H9 (cell line): ENCODE data around the gene C2orf92. TPM values are rescaled to one million over a fixed set of nuclear protein-coding genes. Genes with fewer than 3 reads are reported as not detected.

Source experiments
- DNase-seq: peaks from one replicate; pipeline ENCODE4 v3.0.0-alpha.2; 2017
- H2AFZ ChIP-seq: one replicate; pipeline ENCODE4 v1.6.1; 2013; ENCODE audit warnings: mild to moderate bottlenecking, low read length, control low read depth, moderate library complexity
- H2AK5ac ChIP-seq: 2 replicates; pipeline ENCODE4 v1.6.1; 2013; ENCODE audit warnings: low read length, control low read depth, mixed read lengths; ENCODE audit not compliant: insufficient read length
- H2BK120ac ChIP-seq: one replicate; pipeline ENCODE4 v1.6.1; 2013; ENCODE audit warnings: low read depth, mild to moderate bottlenecking, low read length, control low read depth, inconsistent platforms; ENCODE audit not compliant: poor library complexity, severe bottlenecking
- H2BK12ac ChIP-seq: 2 replicates; pipeline ENCODE4 v1.6.1; 2013; ENCODE audit warnings: low read length, control low read depth, mixed read lengths, low read depth; ENCODE audit not compliant: insufficient read length
- H2BK15ac ChIP-seq: 2 replicates; pipeline ENCODE4 v1.6.1; 2013; ENCODE audit warnings: low read depth, low read length, control low read depth
- H2BK20ac ChIP-seq: one replicate; pipeline ENCODE4 v1.6.1; 2013; ENCODE audit warnings: low read depth, mild to moderate bottlenecking, low read length, control low read depth, inconsistent platforms; ENCODE audit not compliant: poor library complexity, severe bottlenecking
- H2BK5ac ChIP-seq: 2 replicates; pipeline ENCODE4 v1.6.1; 2013; ENCODE audit warnings: low read length, control low read depth, mixed read lengths; ENCODE audit not compliant: insufficient read length
- H3K14ac ChIP-seq: 2 replicates; pipeline ENCODE4 v1.6.1; 2013; ENCODE audit warnings: low read length, control low read depth; ENCODE audit not compliant: insufficient read depth
- H3K18ac ChIP-seq: 2 replicates; pipeline ENCODE4 v1.6.1; 2013; ENCODE audit warnings: low read depth, mild to moderate bottlenecking, mixed read lengths, low read length, control low read depth; ENCODE audit not compliant: insufficient read length
- H3K23ac ChIP-seq: 2 replicates; pipeline ENCODE4 v1.6.1; 2013; ENCODE audit warnings: low read length, control low read depth, mixed read lengths, low read depth; ENCODE audit not compliant: insufficient read length
- H3K23me2 ChIP-seq: 2 replicates; pipeline ENCODE4 v1.6.1; 2013; ENCODE audit warnings: low read depth, mild to moderate bottlenecking, mixed read lengths, low read length, control low read depth; ENCODE audit not compliant: insufficient read length, poor library complexity, severe bottlenecking
- H3K27ac ChIP-seq: 2 replicates; pipeline ENCODE4 v1.5.1; 2013; ENCODE audit warnings: low read length, control low read depth, mixed read lengths, low read depth; ENCODE audit not compliant: insufficient read length
- H3K27me3 ChIP-seq: 2 replicates; pipeline ENCODE4 v1.6.1; 2013; ENCODE audit warnings: low read length, control low read depth, inconsistent platforms; ENCODE audit not compliant: insufficient read depth
- H3K4ac ChIP-seq: 2 replicates; pipeline ENCODE4 v1.6.1; 2013; ENCODE audit warnings: low read depth, mild to moderate bottlenecking, control low read depth, inconsistent platforms, low read length, moderate library complexity
- H3K4me1 ChIP-seq: 2 replicates; pipeline ENCODE4 v1.6.1; 2013; ENCODE audit warnings: low read length, control low read depth, inconsistent platforms; ENCODE audit not compliant: insufficient read depth
- H3K4me2 ChIP-seq: 2 replicates; pipeline ENCODE4 v1.6.1; 2013; ENCODE audit warnings: low read length, control low read depth, mixed read lengths; ENCODE audit not compliant: insufficient read length, insufficient read depth
- H3K56ac ChIP-seq: 2 replicates; pipeline ENCODE4 v1.6.1; 2013; ENCODE audit warnings: low read depth, mild to moderate bottlenecking, mixed read lengths, low read length, control low read depth; ENCODE audit not compliant: insufficient read length
- H3K79me1 ChIP-seq: 2 replicates; pipeline ENCODE4 v1.6.1; 2013; ENCODE audit warnings: low read depth, mild to moderate bottlenecking, moderate library complexity, low read length, control low read depth, inconsistent platforms; ENCODE audit not compliant: insufficient read depth, poor library complexity, severe bottlenecking
- H3K79me2 ChIP-seq: 2 replicates; pipeline ENCODE4 v1.6.1; 2013; ENCODE audit warnings: low read length, control low read depth, inconsistent platforms; ENCODE audit not compliant: insufficient read depth
- H3K9ac ChIP-seq: 2 replicates; pipeline ENCODE4 v1.6.1; 2013; ENCODE audit warnings: low read length, control low read depth, mixed read lengths; ENCODE audit not compliant: insufficient read length; ENCODE audit errors: extremely low read depth
- H3K9me3 ChIP-seq: one replicate; pipeline ENCODE4 v1.6.1; 2013; ENCODE audit warnings: low read depth, low read length, inconsistent platforms; ENCODE audit not compliant: control insufficient read depth
- H3T11ph ChIP-seq: one replicate; pipeline ENCODE4 v1.6.1; 2013; ENCODE audit warnings: mild to moderate bottlenecking, low read length, control low read depth, inconsistent platforms
- H4K20me1 ChIP-seq: one replicate; pipeline ENCODE4 v1.6.1; 2013; ENCODE audit not compliant: control insufficient read depth, insufficient read length, insufficient read depth
- H4K5ac ChIP-seq: 2 replicates; pipeline ENCODE4 v1.6.1; 2013; ENCODE audit warnings: low read depth, mild to moderate bottlenecking, mixed read lengths, low read length, control low read depth; ENCODE audit not compliant: insufficient read length
- H4K8ac ChIP-seq: replicated peaks from 2 replicates; pipeline ENCODE4 v1.6.1; 2013; ENCODE audit warnings: low read length, control low read depth, mixed read lengths, low read depth; ENCODE audit not compliant: insufficient read length
- H4K91ac ChIP-seq: 2 replicates; pipeline ENCODE4 v1.6.1; 2013; ENCODE audit warnings: low read depth, mild to moderate bottlenecking, moderate library complexity, mixed read lengths, low read length, control low read depth; ENCODE audit not compliant: insufficient read length
- H3K27ac Mint-ChIP-seq, 3 experiments: 2 replicates in 2 of 3; 3 replicates in 1 of 3; pipeline ENCODE4 v1.8.0; 2020 to 2021; ENCODE audit warnings: mixed read lengths in 3 of 3, mild to moderate bottlenecking in 1 of 3, moderate library complexity in 1 of 3
- H3K27me3 Mint-ChIP-seq: 2 replicates; pipeline ENCODE4 v1.8.0; 2021; ENCODE audit warnings: low read depth, mild to moderate bottlenecking, moderate library complexity, mixed read lengths
- H3K36me3 Mint-ChIP-seq, 3 experiments: 2 replicates in 2 of 3; 3 replicates in 1 of 3; pipeline ENCODE4 v1.8.0; 2020 to 2021; ENCODE audit warnings: low read depth in 3 of 3, mixed read lengths in 3 of 3; ENCODE audit not compliant: insufficient read depth in 1 of 3
- H3K4me1 Mint-ChIP-seq, 2 experiments: 2 replicates each; pipeline ENCODE4 v1.8.0; 2020; ENCODE audit warnings: mixed read lengths in 2 of 2
- H3K4me3 Mint-ChIP-seq, 2 experiments: 2 replicates in 1 of 2; 3 replicates in 1 of 2; pipeline ENCODE4 v1.8.0; 2020 to 2021; ENCODE audit warnings: mild to moderate bottlenecking in 2 of 2, mixed read lengths in 2 of 2, moderate library complexity in 1 of 2
- H3K9me3 Mint-ChIP-seq, 2 experiments: 2 replicates in 1 of 2; 3 replicates in 1 of 2; pipeline ENCODE4 v1.8.0; 2020; ENCODE audit warnings: mild to moderate bottlenecking in 2 of 2, mixed read lengths in 2 of 2, moderate library complexity in 1 of 2
- CTCF ChIP-seq: fragments of 200-600 bp; sonication (generic); conservative IDR thresholded peaks from 3 replicates; pipeline ENCODE4 v1.8.0; 2021; ENCODE audit warnings: antibody characterized with exemption, mild to moderate bottlenecking
- WGBS: extraction: QIAGEN DNeasy Blood & Tissue Kit; methylation state at CpG from one replicate; pipeline ENCODE4 v1.1.7; 2013; ENCODE audit warnings: missing lambda C conversion rate, low lambda C conversion rate, mixed read lengths; ENCODE audit not compliant: insufficient read length; ENCODE audit errors: extremely low coverage; 5-methylcytosine and 5-hydroxymethylcytosine counted together
- total RNA-seq: library from RNA; stranded (reverse); gene quantifications from 2 replicates; pipeline ENCODE4 v1.2.1, GENCODE V29; 2021

Gene C2orf92
- total RNA-seq, 1 experiment from 2014 or later, result 7.3 TPM

GRCh38 chr2:97708048-97708380, 38.5 kb downstream of the C2orf92 start:
- Histone ChIP-seq H3K27ac (no peak overlapping the region), H3K4ac (no peak overlapping the region), H2BK120ac (no peak overlapping the region), H2BK5ac (no peak overlapping the region), H4K5ac (no peak overlapping the region), H4K8ac (no peak overlapping the region), H3K23me2 (no peaks in the 10 kb centered on the region), H3K18ac (no peak overlapping the region), H3K23ac (no peak overlapping the region), H2BK12ac (no peak overlapping the region), H3K4me1 (no peaks in the 10 kb centered on the region), H2AFZ (no peak overlapping the region), H2BK15ac (no peak overlapping the region), H3K56ac (no peak overlapping the region), H4K91ac (no peak overlapping the region), H3K79me1 (no peaks in the 10 kb centered on the region), H3K9ac (no peak overlapping the region), H3K79me2 (no peaks in the 10 kb centered on the region), H2BK20ac (no peak overlapping the region), H3K14ac (no peak overlapping the region), H3K27me3 (no peaks in the 10 kb centered on the region), H3K4me2 (no peak overlapping the region), H4K20me1 (no peaks in the 10 kb centered on the region), H3K9me3 (no peaks in the 10 kb centered on the region), H2AK5ac (no peak overlapping the region), H3T11ph (no peak overlapping the region)
- TF ChIP-seq CTCF, result no peak
- Mint-ChIP-seq H3K27me3 (peaks cover 2% of the 10 kb centered on the region; the same call in 1 of the 2 replicates), H3K4me3 (no peak overlapping the region), H3K36me3 (peaks cover 0 to 4% (median 0%) of the 10 kb centered on the region in 3 experiments; a peak in 2 of 7 replicates), H3K9me3 (peaks cover 0 to 2% of the 10 kb centered on the region in 2 experiments; a peak in 1 of 5 replicates), H3K27ac (no peak overlapping the region), H3K4me1 (peaks cover 2 to 4% of the 10 kb centered on the region in 2 experiments)
- peak; percentile 25 for DNase-seq
- WGBS, result no CpG with 5 or more reads among the region's 4 CpGs
